ENCODE data around the gene ALPG.

- TF ChIP-seq EZH2 (IDR thresholded peaks at IDR 0.05; ENCODE audit: insufficient read depth, poor library complexity, severe bottlenecking) (no peak), EZH2phosphoT487 (IDR thresholded peaks at IDR 0.05; ENCODE audit: insufficient read depth, low read depth) (no peak)
Observed at GRCh38 chr2:232405943-232406510, 617 bp upstream of the ALPG start.

All from GM23248 (cell line).